ENCODE data around the gene GDPD5.

Gene GDPD5

GRCh38 chr11:75548595-75549272 lies 23.0 kb upstream of the GDPD5 start:
- TF ChIP-seq CTCF (conservative IDR thresholded peaks at IDR 0.05; ENCODE audit: low read depth, low read length): no peak
- Histone ChIP-seq H3K4me3 (IDR thresholded peaks at IDR 0.05; ENCODE audit: insufficient read depth, low read depth, low read length) (no peak overlapping the region), H2AFZ (ENCODE audit: low read depth) (no peak overlapping the region), H4K20me1 (ENCODE audit: insufficient read depth) (no peaks in the 10 kb centered on the region), H3K4me2 (no peak overlapping the region), H3K4me1 (ENCODE audit: low read depth, poor library complexity, severe bottlenecking) (no peaks in the 10 kb centered on the region), H3K27ac (no peak overlapping the region), H3K79me2 (ENCODE audit: insufficient read depth, low read depth) (no peaks in the 10 kb centered on the region), H3K36me3 (ENCODE audit: insufficient read depth) (no peaks in the 10 kb centered on the region), H3K9ac (no peak overlapping the region), H3K27me3 (ENCODE audit: insufficient read depth, low read depth) (no peaks in the 10 kb centered on the region)

DNA sequence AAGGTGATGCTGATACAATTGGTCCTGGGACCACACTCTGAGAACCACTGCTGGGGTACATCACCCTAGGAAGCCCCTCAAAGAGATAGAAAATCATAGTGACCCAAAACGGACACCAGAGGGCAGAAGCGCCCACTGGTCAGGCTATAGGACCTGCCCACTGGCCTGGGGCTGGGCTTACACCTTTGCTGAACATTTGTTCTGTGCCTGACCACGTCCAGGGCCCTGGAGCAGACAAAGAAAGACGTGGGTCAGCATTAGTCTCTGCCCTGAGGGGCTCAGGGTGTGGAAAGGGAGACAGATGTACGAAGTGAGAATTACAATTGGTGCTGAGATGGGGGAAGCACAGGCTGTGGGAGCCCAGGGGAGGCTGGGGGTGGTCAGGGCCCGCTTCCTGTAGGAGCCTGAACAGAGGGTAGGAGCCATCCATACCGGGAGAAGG lies 21.9 kb upstream of the GDPD5 start:
- H3K4me3 ChIP-seq (IDR thresholded peaks at IDR 0.05; ENCODE audit: insufficient read depth, low read depth, low read length): no peak overlapping the region
- no peak overlapping the region for H3K27ac ChIP-seq
- no peaks in the 10 kb centered on the region for H3K27me3 ChIP-seq (ENCODE audit: insufficient read depth, low read depth)
- H3K4me2 ChIP-seq: no peak overlapping the region
- H4K20me1 ChIP-seq (ENCODE audit: insufficient read depth): no peaks in the 10 kb centered on the region
- H2AFZ ChIP-seq (ENCODE audit: low read depth): no peak overlapping the region; the same call in 1 of the 2 replicates
- H3K79me2 ChIP-seq (ENCODE audit: insufficient read depth, low read depth): no peaks in the 10 kb centered on the region
- no peaks in the 10 kb centered on the region for H3K36me3 ChIP-seq (ENCODE audit: insufficient read depth)
- H3K4me1 ChIP-seq (ENCODE audit: low read depth, poor library complexity, severe bottlenecking): no peaks in the 10 kb centered on the region
- H3K9ac ChIP-seq: no peak overlapping the region
- peak; percentile 75 for TF ChIP-seq CTCF (conservative IDR thresholded peaks at IDR 0.05; ENCODE audit: low read depth, low read length)

DNA sequence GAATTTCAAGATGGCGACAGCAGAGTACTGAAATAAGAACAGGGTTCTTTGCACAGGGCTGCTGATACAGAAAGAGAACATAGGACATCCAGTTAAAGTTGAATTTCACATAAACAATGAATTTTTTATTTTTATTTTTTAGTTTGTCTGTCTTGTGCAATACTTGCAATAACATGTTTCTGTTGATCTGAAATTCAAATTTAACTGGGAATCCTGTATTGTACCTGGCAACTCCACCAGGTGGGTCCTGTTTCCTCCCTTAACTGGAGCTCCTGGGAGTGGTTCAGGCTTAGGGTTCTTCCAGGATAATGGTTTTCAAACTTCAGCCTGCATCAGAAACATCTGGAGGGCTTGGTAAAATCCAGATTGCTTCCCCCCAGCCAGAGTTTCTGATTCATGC lies 21.4 kb upstream of the GDPD5 start:
- Histone ChIP-seq H3K27me3 (ENCODE audit: insufficient read depth, low read depth) (no peaks in the 10 kb centered on the region), H3K4me1 (ENCODE audit: low read depth, poor library complexity, severe bottlenecking) (no peaks in the 10 kb centered on the region), H3K4me2 (no peak overlapping the region), H2AFZ (ENCODE audit: low read depth) (no peak overlapping the region), H3K9ac (no peak overlapping the region), H3K4me3 (IDR thresholded peaks at IDR 0.05; ENCODE audit: insufficient read depth, low read depth, low read length) (no peak overlapping the region), H3K27ac (no peak overlapping the region), H3K79me2 (ENCODE audit: insufficient read depth, low read depth) (no peaks in the 10 kb centered on the region), H3K36me3 (ENCODE audit: insufficient read depth) (no peaks in the 10 kb centered on the region), H4K20me1 (ENCODE audit: insufficient read depth) (no peaks in the 10 kb centered on the region)
- TF ChIP-seq CTCF (conservative IDR thresholded peaks at IDR 0.05; ENCODE audit: low read depth, low read length): no peak

DNA sequence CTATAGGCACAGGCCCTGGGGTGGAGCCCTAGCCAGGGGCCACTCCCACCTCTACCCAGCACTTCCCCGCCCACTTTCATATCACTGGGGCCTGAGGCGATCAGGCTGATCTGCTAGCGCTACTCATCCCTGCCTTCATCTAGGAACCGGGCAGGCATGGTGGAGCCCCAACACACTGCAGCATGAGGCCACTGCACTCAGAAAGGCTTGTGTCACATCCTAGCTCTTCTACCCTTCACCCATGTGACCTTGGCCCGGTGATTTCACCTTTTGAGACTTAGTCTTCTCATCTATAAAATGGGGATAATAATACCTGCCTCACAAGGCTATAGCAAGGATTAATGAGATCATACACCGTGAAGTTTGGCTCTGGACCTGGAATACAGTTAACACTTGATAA lies 18.1 kb upstream of the GDPD5 start:
- peaks cover under 1% of the 10 kb centered on the region for H3K4me1 ChIP-seq (ENCODE audit: low read depth, poor library complexity, severe bottlenecking)
- H3K4me3 ChIP-seq (IDR thresholded peaks at IDR 0.05; ENCODE audit: insufficient read depth, low read depth, low read length): no peak overlapping the region
- no peak overlapping the region for H3K27ac ChIP-seq
- no peaks in the 10 kb centered on the region for H4K20me1 ChIP-seq (ENCODE audit: insufficient read depth)
- H3K4me2 ChIP-seq: no peak overlapping the region
- H3K79me2 ChIP-seq (ENCODE audit: insufficient read depth, low read depth): no peaks in the 10 kb centered on the region
- no peak overlapping the region for H3K9ac ChIP-seq
- H3K36me3 ChIP-seq (ENCODE audit: insufficient read depth): no peaks in the 10 kb centered on the region
- no peak for TF ChIP-seq CTCF (conservative IDR thresholded peaks at IDR 0.05; ENCODE audit: low read depth, low read length)
- H3K27me3 ChIP-seq (ENCODE audit: insufficient read depth, low read depth): no peaks in the 10 kb centered on the region
- H2AFZ ChIP-seq (ENCODE audit: low read depth): no peak overlapping the region

Data from KMS-11 (cell line).